Measurements from ENCODE around the gene INSL3.

GRCh38 chr19:17775245-17775927 lies 45.9 kb downstream of the INSL3 start:
- TF ChIP-seq CTCF (IDR thresholded peaks at IDR 0.05) (peak in 2 of 3 experiments; percentile 33), POLR2AphosphoS5 (IDR thresholded peaks at IDR 0.05) (no peak), POLR2A (IDR thresholded peaks at IDR 0.05; ENCODE audit: low read depth) (no peak), EP300 (IDR thresholded peaks at IDR 0.05) (no peak)
